Mucosa of gallbladder (tissue), 1 donor: ENCODE measurements around the gene PIEZO1. TPM values are rescaled to one million over a fixed set of nuclear protein-coding genes. Genes with fewer than 3 reads are reported as not detected.
"Not testable (repeated sequence)": the region's sequence is repeated elsewhere in the genome, so short reads cannot be mapped to it uniquely, and the experiment has no call there.

Experiments
- DNase-seq: peaks from one replicate; pipeline ENCODE4 v3.0.0-alpha.2; 2020; ENCODE audit warnings: low spot score
- total RNA-seq: library from RNA; stranded (reverse); gene quantifications from one replicate; pipeline ENCODE4 v1.2.1, GENCODE V29; 2021
- donor health status: DM: no; HTN: no; CAD: no.

The PIEZO1 gene
- total RNA-seq, 1 donor from 2014 or later = 108 TPM

GRCh38 chr16:88805340-88805715 lies 20.3 kb upstream of the PIEZO1 start:
- no peak for DNase-seq

GRCh38 chr16:88804552-88805339 lies 19.7 kb upstream of the PIEZO1 start:
- no peak for DNase-seq

- DNase-seq = no peak
Measured at GRCh38 chr16:88804173-88804551, 19.1 kb upstream of the PIEZO1 start.

- DNase-seq = peak; percentile 82
Measured at GRCh38 chr16:88803264-88803987, 18.4 kb upstream of the PIEZO1 start, which contains the start of gene CDT1. Gene CDT1, plus strand, starts transcription at chr16:88803789. Its CDS starts 43 bp downstream, at chr16:88803832.

- no peak for DNase-seq
Measured at GRCh38 chr16:88800277-88800592, 15.2 kb upstream of the PIEZO1 start.

GRCh38 chr16:88799569-88800276 lies 14.7 kb upstream of the PIEZO1 start:
- DNase-seq = no peak

GRCh38 chr16:88798772-88799455 lies 13.9 kb upstream of the PIEZO1 start:
- DNase-seq = no peak

GRCh38 chr16:88798073-88798472 lies 13.1 kb upstream of the PIEZO1 start:
- DNase-seq = no peak

GRCh38 chr16:88796278-88796677 lies 11.3 kb upstream of the PIEZO1 start:
- no peak for DNase-seq

- no peak for DNase-seq
Measured at GRCh38 chr16:88793251-88793954, 8.4 kb upstream of the PIEZO1 start.

- DNase-seq = no peak
Measured at GRCh38 chr16:88792668-88793250, 7.7 kb upstream of the PIEZO1 start.

GRCh38 chr16:88792078-88792550 lies 7.1 kb upstream of the PIEZO1 start:
- DNase-seq = no peak

- DNase-seq = no peak
Measured at GRCh38 chr16:88790312-88791211, 5.5 kb upstream of the PIEZO1 start.

GRCh38 chr16:88789594-88789993 lies 4.6 kb upstream of the PIEZO1 start:
- no peak for DNase-seq

GRCh38 chr16:88788749-88789148 lies 3.7 kb upstream of the PIEZO1 start:
- DNase-seq = not testable (repeated sequence)

- no peak for DNase-seq
Measured at GRCh38 chr16:88787579-88788314, 2.7 kb upstream of the PIEZO1 start.

- DNase-seq = no peak
Measured at GRCh38 chr16:88784856-88785105, 239 bp downstream of the PIEZO1 start.

- peak; percentile 59 for DNase-seq
Measured at GRCh38 chr16:88784074-88784855, 755 bp downstream of the PIEZO1 start.
